ENCODE data around the gene ORMDL2. TPM values are rescaled to one million over a fixed set of nuclear protein-coding genes. Genes with fewer than 3 reads are reported as not detected.

ORMDL2 gene
- total and polyA plus RNA-seq, 10 of the 15 experiments (the other 5 are each of a cell fraction or from before 2014, with no cell fraction given), result 15.0 to 135 (median 33.9) TPM

DNA sequence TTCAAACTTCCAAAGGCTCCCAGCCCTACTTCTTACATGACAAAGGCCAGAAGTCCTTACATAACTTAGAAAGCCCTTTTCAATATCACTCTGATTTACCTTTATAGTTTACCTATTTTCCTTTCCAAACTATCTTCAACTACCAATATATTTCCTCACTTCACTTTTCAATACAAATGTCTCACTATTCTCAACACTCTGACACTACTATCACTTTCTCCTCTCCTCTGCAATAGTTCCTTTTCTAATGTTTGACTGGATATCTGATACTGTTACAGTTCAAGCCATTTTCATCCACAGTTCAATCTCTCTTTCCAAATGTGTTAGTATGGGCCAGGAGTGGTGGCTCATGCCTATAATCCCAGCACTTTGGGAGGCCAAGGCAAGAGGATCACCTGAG lies 3.6 kb upstream of the ORMDL2 start:
- Histone ChIP-seq H3K4me1 (ENCODE audit: control insufficient read depth, insufficient read depth, low read length) (peaks cover 9% of the 10 kb centered on the region; the same call in 1 of the 2 replicates), H3K79me2 (ENCODE audit: control insufficient read depth, insufficient read depth, low read length) (peaks cover 86% of the 10 kb centered on the region), H3K4me3 (peak overlapping the region; percentile 16; the same call in 1 of the 2 replicates), H3K9me3 (replicated peaks; ENCODE audit: control insufficient read depth, insufficient read depth, low read length) (no peaks in the 10 kb centered on the region), H3K36me3 (ENCODE audit: control insufficient read depth in 2 of 2, insufficient read depth in 2 of 2, low read length in 1 of 2) (peaks cover 1 to 14% of the 10 kb centered on the region in 2 experiments; a peak in 3 of 4 replicates), H3K27ac (ENCODE audit: control insufficient read depth, insufficient read depth) (no peak overlapping the region), H3K27me3 (replicated peaks in 1 of 2; ENCODE audit: control insufficient read depth in 2 of 2, insufficient read depth in 2 of 2, low read length in 1 of 2) (no peaks in the 10 kb centered on the region), H3K4me2 (ENCODE audit: control insufficient read depth, insufficient read depth) (peak overlapping the region; percentile 11), H4K20me1 (ENCODE audit: control insufficient read depth, insufficient read depth) (peaks cover 4% of the 10 kb centered on the region; the same call in 1 of the 2 replicates), H3K9ac (ENCODE audit: control insufficient read depth, insufficient read depth, low read length) (no peak overlapping the region; the same call in 1 of the 2 replicates), H2AFZ (ENCODE audit: control insufficient read depth, low read depth, low read length) (no peak overlapping the region)
- ChIA-PET RAD21 (ENCODE audit: unreplicated experiment) (no interaction called here), SMC1A (ENCODE audit: uncharacterized antibody, unreplicated experiment) (interaction anchor here (0.9 to 2.8 kb wide), 5 partner anchors 8 to 76 kb away, joined by 3 to 15 read pairs (median 4); partner anchors contain the start of gene DNAJC14), CTCF (interaction anchor here (0.7 to 1.5 kb wide), 11 partner anchors 9 to 239 kb away, joined by 3 to 5 read pairs (median 4); no protein-coding TSS in a partner anchor), POLR2A (interaction anchor here (1.3 to 6.5 kb wide), 2 partner anchors 12 to 14 kb away, joined by 5 to 103 read pairs; partner anchors contain the start of gene DNAJC14)
- BruUV-seq (replicated peaks), result no TSS peak
- DNase-seq (ENCODE audit: low read depth, low spot score) (no peak), ATAC-seq (no peak), FAIRE-seq (no peak)
- intact Hi-C loops (cut with micrococcal nuclease; ENCODE audit: unreplicated experiment) (no loop called here), in situ Hi-C loops (cut with MboI) (no loop called here)
- TF ChIP-seq CREM (IDR thresholded peaks at IDR 0.05; ENCODE audit: low read depth), result no peak
- TF ChIP-seq, protein P1, sequence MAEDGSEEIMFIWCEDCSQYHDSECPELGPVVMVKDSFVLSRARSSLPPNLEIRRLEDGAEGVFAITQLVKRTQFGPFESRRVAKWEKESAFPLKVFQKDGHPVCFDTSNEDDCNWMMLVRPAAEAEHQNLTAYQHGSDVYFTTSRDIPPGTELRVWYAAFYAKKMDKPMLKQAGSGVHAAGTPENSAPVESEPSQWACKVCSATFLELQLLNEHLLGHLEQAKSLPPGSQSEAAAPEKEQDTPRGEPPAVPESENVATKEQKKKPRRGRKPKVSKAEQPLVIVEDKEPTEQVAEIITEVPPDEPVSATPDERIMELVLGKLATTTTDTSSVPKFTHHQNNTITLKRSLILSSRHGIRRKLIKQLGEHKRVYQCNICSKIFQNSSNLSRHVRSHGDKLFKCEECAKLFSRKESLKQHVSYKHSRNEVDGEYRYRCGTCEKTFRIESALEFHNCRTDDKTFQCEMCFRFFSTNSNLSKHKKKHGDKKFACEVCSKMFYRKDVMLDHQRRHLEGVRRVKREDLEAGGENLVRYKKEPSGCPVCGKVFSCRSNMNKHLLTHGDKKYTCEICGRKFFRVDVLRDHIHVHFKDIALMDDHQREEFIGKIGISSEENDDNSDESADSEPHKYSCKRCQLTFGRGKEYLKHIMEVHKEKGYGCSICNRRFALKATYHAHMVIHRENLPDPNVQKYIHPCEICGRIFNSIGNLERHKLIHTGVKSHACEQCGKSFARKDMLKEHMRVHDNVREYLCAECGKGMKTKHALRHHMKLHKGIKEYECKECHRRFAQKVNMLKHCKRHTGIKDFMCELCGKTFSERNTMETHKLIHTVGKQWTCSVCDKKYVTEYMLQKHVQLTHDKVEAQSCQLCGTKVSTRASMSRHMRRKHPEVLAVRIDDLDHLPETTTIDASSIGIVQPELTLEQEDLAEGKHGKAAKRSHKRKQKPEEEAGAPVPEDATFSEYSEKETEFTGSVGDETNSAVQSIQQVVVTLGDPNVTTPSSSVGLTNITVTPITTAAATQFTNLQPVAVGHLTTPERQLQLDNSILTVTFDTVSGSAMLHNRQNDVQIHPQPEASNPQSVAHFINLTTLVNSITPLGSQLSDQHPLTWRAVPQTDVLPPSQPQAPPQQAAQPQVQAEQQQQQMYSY (CRISPR knock-in tag; IDR thresholded peaks at IDR 0.05), result no peak
- TF ChIP-seq MTA3 (IDR thresholded peaks at IDR 0.05; ENCODE audit: borderline replicate concordance, low read length), result no peak
- TF ChIP-seq GATAD2B (conservative IDR thresholded peaks at IDR 0.05; ENCODE audit: low read depth), result no peak
- no peak for TF ChIP-seq SMC3 (IDR thresholded peaks at IDR 0.05; ENCODE audit: borderline replicate concordance, low read length)
- TF ChIP-seq STAT3 (IDR thresholded peaks at IDR 0.05; ENCODE audit: low read depth, low read length), result no peak
- TF ChIP-seq ATF7 (IDR thresholded peaks at IDR 0.05; ENCODE audit: low read depth), result no peak
- TF ChIP-seq SIX5 (IDR thresholded peaks at IDR 0.05; ENCODE audit: low read depth, low read length, severe bottlenecking), result no peak
- no peak for TF ChIP-seq YBX1 (IDR thresholded peaks at IDR 0.05)
- TF ChIP-seq, protein P2, sequence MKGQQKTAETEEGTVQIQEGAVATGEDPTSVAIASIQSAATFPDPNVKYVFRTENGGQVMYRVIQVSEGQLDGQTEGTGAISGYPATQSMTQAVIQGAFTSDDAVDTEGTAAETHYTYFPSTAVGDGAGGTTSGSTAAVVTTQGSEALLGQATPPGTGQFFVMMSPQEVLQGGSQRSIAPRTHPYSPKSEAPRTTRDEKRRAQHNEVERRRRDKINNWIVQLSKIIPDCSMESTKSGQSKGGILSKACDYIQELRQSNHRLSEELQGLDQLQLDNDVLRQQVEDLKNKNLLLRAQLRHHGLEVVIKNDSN (IDR thresholded peaks at IDR 0.05; ENCODE audit: borderline replicate concordance, extremely low read length, insufficient read depth, low read depth, low read length), result no peak
- no peak for TF ChIP-seq NR2C1 (IDR thresholded peaks at IDR 0.05)
- TF ChIP-seq, protein P3, sequence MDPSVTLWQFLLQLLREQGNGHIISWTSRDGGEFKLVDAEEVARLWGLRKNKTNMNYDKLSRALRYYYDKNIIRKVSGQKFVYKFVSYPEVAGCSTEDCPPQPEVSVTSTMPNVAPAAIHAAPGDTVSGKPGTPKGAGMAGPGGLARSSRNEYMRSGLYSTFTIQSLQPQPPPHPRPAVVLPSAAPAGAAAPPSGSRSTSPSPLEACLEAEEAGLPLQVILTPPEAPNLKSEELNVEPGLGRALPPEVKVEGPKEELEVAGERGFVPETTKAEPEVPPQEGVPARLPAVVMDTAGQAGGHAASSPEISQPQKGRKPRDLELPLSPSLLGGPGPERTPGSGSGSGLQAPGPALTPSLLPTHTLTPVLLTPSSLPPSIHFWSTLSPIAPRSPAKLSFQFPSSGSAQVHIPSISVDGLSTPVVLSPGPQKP (IDR thresholded peaks at IDR 0.05; ENCODE audit: low read depth, low read length), result no peak
- TF ChIP-seq KDM1A (IDR thresholded peaks at IDR 0.05; ENCODE audit: borderline replicate concordance), result no peak
- no peak for TF ChIP-seq ZNF274 (IDR thresholded peaks at IDR 0.05; ENCODE audit: insufficient read depth, insufficient read length)

Data from GM12878 (cell line).